GM12873 (cell line): ENCODE results near the gene RTKN.

ENCODE experiments used
- TF ChIP-seq, protein P1 (sequence below): IDR thresholded peaks from 2 replicates; pipeline ENCODE4 v1.5.1; 2012; ENCODE audit warnings: low read depth, mild to moderate bottlenecking, moderate library complexity, low read length, control low read depth; ENCODE audit not compliant: insufficient read depth; ENCODE audit errors: missing control alignments

RTKN gene

DNA sequence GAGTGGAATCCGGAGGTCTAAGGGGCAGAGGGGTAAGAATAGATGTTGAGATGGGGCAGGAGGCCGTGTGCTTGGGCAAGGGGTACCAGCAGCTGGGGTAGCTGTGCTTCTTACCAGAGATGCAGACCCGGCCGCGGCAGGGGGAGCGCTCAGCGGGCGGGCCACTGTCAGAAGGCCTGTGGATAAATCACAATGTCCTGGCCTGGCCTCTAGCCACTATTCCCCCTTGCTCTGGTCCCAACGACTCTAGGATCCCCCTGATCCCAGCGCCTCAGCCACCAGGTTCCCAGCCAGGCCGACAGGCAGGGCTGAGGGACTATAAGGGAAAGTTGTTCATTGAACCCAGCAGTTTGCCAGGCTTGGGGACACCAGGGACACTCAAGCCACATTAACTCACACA lies 11.2 kb downstream of the RTKN start:
- TF ChIP-seq, protein P1, sequence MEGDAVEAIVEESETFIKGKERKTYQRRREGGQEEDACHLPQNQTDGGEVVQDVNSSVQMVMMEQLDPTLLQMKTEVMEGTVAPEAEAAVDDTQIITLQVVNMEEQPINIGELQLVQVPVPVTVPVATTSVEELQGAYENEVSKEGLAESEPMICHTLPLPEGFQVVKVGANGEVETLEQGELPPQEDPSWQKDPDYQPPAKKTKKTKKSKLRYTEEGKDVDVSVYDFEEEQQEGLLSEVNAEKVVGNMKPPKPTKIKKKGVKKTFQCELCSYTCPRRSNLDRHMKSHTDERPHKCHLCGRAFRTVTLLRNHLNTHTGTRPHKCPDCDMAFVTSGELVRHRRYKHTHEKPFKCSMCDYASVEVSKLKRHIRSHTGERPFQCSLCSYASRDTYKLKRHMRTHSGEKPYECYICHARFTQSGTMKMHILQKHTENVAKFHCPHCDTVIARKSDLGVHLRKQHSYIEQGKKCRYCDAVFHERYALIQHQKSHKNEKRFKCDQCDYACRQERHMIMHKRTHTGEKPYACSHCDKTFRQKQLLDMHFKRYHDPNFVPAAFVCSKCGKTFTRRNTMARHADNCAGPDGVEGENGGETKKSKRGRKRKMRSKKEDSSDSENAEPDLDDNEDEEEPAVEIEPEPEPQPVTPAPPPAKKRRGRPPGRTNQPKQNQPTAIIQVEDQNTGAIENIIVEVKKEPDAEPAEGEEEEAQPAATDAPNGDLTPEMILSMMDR, result no peak

DNA sequence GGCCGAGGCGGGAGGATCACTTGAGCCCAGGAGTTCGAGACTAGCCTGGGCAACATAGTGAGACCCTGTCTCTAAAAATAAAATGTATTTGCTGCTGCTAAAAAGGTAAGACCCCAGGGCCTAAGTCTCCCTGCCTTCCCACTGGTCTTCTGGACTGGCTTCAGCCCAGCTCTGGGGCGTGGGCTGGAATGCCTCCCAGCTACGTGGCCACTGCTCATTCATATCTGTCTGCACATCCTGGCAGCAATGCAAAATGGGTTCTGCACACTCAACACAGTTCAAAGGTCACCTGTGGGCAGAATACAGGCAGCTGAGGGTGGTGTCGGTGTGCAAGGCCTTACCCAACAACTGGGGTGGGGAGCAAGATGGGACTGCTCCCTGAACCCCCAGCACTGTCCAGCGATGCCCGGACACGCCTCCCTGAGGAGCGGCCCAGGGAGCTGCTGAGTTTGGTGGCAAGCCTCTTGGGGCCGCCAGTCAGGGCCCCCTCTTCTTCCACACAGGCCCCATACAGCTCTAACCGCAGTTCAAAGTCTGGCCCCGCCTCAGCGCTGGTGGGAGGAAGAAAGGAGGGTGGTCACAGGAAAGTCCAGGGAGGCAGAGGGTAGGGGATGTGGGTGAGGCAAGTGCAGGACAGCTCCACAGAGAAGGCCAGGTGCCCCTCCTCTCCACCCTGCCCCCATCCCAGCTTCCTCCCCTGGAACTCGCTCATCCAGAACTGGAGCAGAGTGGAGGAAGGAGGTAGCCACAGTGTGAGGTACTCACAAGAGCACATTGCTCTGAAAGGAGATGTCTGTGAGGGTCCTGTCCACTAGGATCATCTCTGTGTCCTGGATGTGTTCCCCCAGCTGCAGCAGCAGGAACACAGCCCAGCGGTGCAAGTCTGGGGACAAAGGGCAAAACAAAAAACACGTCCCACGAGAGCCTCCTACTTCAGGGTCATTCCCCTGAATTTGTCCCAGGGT lies 12.0 kb downstream of the RTKN start:
- TF ChIP-seq, protein P1, result no peak

GRCh38 chr2:74428675-74429074 lies 13.1 kb downstream of the RTKN start:
- TF ChIP-seq, protein P1, result no peak

DNA sequence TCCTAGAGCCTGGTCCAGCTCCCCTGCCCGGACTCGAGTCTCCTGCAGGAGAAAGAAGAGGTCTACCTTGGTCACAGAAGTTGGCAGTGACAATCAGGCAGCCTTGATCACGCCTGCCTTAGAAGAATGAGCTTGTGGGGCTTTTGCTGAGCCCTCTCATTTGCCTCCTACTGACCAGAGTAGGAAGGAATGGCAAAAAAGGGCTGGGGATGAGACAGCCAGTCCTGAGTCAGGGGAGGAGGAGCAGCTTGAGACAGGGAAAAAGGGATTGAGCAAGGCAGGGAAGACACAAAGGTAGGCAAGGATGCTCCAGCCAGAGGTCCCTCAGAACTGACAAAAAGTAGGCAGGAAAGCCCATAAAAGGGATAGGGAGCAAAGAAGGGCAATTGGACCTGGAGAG lies 14.2 kb downstream of the RTKN start:
- TF ChIP-seq, protein P1, result no peak

DNA sequence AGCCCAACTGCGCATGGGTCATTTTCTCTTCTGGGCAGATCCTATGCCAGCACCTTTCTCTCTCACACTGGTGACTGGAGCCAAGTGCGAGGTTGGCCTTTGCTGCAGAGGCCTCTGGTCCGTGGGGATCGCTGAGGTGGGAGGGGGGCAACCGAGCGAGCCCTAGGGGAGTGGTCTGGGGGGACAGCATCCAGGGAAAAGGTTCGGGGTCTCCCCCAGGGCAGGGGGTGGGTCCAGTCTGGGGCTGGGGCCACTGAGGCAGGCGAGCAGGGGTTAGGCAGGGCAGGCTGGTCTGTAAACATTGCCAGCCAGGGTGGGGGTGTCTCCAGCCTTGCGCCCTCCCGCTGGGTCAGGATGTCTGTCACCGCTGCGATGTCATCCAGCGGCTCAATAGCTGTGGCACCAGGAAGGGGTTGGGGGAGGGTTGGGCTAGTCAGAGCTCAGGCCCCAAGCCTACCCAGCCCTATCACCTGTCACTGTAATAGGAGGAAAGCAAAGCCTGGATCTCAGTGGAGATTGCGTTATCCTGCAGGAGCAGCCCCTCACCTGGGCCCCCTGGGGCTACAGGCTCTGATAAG lies 15.5 kb downstream of the RTKN start:
- TF ChIP-seq, protein P1, result no peak

DNA sequence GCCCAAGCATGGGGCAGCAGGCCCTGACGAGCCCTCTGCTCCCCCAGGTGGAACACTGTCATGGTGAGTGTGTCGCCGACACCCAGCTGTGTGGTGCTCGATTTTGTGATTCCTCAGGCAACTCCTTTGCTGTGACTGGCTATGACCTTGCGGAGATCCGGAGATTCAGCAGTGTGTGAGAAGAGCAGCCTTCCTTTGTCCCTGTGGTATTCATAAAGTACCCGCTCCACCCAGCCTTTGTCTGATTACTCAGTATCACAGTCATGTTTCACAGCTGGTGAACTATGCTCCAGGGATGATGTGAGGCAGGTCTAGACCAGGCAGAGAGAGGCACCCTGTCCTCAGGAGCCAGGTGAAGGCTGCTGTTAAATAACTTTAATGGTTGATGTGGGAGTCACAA lies 16.2 kb downstream of the RTKN start:
- TF ChIP-seq, protein P1, result no peak

DNA sequence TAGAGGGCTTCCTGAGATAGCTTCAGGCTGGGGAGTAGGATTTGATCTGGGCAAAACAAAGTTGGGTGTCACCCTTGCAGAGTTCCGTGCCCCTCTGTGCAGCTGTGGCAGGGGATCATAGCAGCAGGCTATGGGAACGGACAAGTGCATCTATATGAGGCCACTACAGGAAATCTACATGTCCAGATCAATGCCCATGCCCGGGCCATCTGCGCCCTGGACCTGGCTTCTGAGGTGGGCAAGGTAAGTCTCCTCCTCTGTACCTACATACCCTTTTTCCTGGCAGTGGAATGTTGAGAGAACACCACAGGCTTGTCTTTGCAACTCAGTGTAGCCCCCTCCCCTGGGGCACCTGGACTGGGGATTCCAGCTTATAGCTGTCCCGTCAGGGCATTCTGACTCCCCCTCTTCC lies 16.7 kb downstream of the RTKN start:
- TF ChIP-seq, protein P1, result no peak
